IMR-90 (cell line): ENCODE data around the gene STX8. TPM values are rescaled to one million over a fixed set of nuclear protein-coding genes. Genes with fewer than 3 reads are reported as not detected.

ENCODE experiments used
- ATAC-seq: fragments of 200-7000 bp; cut with Tn5 transposase; 2 replicates; pipeline ENCODE4 v1.9.1; 2020; ENCODE audit warnings: low read depth, mild to moderate bottlenecking, moderate library complexity
- BruUV-seq: library from RNA; stranded (reverse); fragments of 400-500 nt; replicated peaks from 2 replicates; lab custom pipeline; 2021; lab: Mats Ljungman, UMichigan
- CTCF ChIA-PET: fragments of 300-600 bp; formaldehyde crosslinking; extraction: SDS; loops from one replicate; lab custom pipeline; 2021; ENCODE audit warnings: antibody characterized with exemption; lab: Yijun Ruan, JAX
- POLR2A ChIA-PET: fragments of 300-600 bp; sonication (Branson Sonifier 250); formaldehyde crosslinking; loops from one replicate; lab custom pipeline; 2022; ENCODE audit warnings: antibody characterized with exemption; ENCODE audit not compliant: unreplicated experiment; lab: Charles Lee
- DNase-seq: peaks from one replicate; pipeline ENCODE4 v3.0.0; 2013
- H2AFZ ChIP-seq: replicated peaks from 2 replicates; pipeline ENCODE3; 2013; ENCODE audit warnings: low read length, mild to moderate bottlenecking; ENCODE audit not compliant: poor library complexity
- H2AK5ac ChIP-seq: 2 replicates; pipeline ENCODE4 v1.6.1; 2013; ENCODE audit warnings: low read depth, low read length, inconsistent platforms
- H2AK9ac ChIP-seq: replicated peaks from 2 replicates; pipeline ENCODE3; 2013; ENCODE audit warnings: mild to moderate bottlenecking, low read depth, low read length, moderate library complexity; ENCODE audit not compliant: poor library complexity
- H2BK120ac ChIP-seq: 2 replicates; pipeline ENCODE4 v1.6.1; 2013; ENCODE audit warnings: low read depth, low read length, inconsistent platforms
- H2BK15ac ChIP-seq: 3 replicates; pipeline ENCODE4 v1.6.1; 2013; ENCODE audit warnings: low read depth, low read length, inconsistent platforms
- H2BK20ac ChIP-seq: 2 replicates; pipeline ENCODE4 v1.6.1; 2013; ENCODE audit warnings: low read depth, mild to moderate bottlenecking, inconsistent platforms, low read length, moderate library complexity
- H2BK5ac ChIP-seq: 2 replicates; pipeline ENCODE4 v1.6.1; 2013; ENCODE audit warnings: mild to moderate bottlenecking, low read depth, low read length, inconsistent platforms; ENCODE audit not compliant: poor library complexity, severe bottlenecking
- H3K14ac ChIP-seq: replicated peaks from 2 replicates; pipeline ENCODE4 v1.6.1; 2013; ENCODE audit warnings: low read depth, low read length, inconsistent platforms
- H3K18ac ChIP-seq: 2 replicates; pipeline ENCODE4 v1.6.1; 2013; ENCODE audit warnings: low read depth, low read length, control low read depth
- H3K23ac ChIP-seq: 2 replicates; pipeline ENCODE4 v1.6.1; 2013; ENCODE audit warnings: low read depth, low read length, inconsistent platforms
- H3K27ac ChIP-seq: 2 replicates; pipeline ENCODE4 v1.5.1; 2013; ENCODE audit warnings: mild to moderate bottlenecking, control low read depth, low read length; ENCODE audit not compliant: insufficient read depth
- H3K27me3 ChIP-seq: 2 replicates; pipeline ENCODE4 v1.6.1; 2013; ENCODE audit warnings: low read length; ENCODE audit not compliant: control insufficient read depth, insufficient read depth
- H3K36me3 ChIP-seq: 2 replicates; pipeline ENCODE4 v1.6.1; 2013; ENCODE audit warnings: low read length, mixed read lengths; ENCODE audit not compliant: control insufficient read depth, insufficient read depth
- H3K4ac ChIP-seq: 2 replicates; pipeline ENCODE4 v1.6.1; 2013; ENCODE audit warnings: low read depth, low read length, inconsistent platforms
- H3K4me1 ChIP-seq: 2 replicates; pipeline ENCODE4 v1.6.1; 2013; ENCODE audit warnings: low read length, mixed read lengths; ENCODE audit not compliant: control insufficient read depth, insufficient read depth
- H3K4me2 ChIP-seq: 2 replicates; pipeline ENCODE4 v1.6.1; 2013; ENCODE audit warnings: low read depth, mild to moderate bottlenecking, control low read depth, low read length, moderate library complexity
- H3K4me3 ChIP-seq: 2 replicates; pipeline ENCODE4 v1.5.1; 2013; ENCODE audit warnings: low read depth, mild to moderate bottlenecking, control low read depth, low read length, moderate library complexity; ENCODE audit not compliant: insufficient read depth
- H3K56ac ChIP-seq: 2 replicates; pipeline ENCODE4 v1.6.1; 2013; ENCODE audit warnings: low read length, inconsistent platforms; ENCODE audit not compliant: insufficient read depth; ENCODE audit errors: extremely low read depth
- H3K79me1 ChIP-seq, 2 experiments: 2 replicates each; pipeline ENCODE4 v1.6.1; 2013; ENCODE audit warnings: low read length in 2 of 2, inconsistent platforms in 1 of 2, low read depth in 1 of 2
- H3K9ac ChIP-seq: 2 replicates; pipeline ENCODE4 v1.6.1; 2013; ENCODE audit warnings: low read depth, low read length, control low read depth
- H3K9me1 ChIP-seq: 2 replicates; pipeline ENCODE4 v1.6.1; 2013; ENCODE audit warnings: low read length, inconsistent platforms; ENCODE audit not compliant: insufficient read depth
- H3K9me3 ChIP-seq: 2 replicates; pipeline ENCODE4 v1.6.1; 2013; ENCODE audit warnings: low read length; ENCODE audit not compliant: control insufficient read depth, insufficient read depth
- H4K20me1 ChIP-seq: 2 replicates; pipeline ENCODE4 v1.6.1; 2013; ENCODE audit warnings: low read length, inconsistent platforms; ENCODE audit not compliant: insufficient read depth
- H4K5ac ChIP-seq: 2 replicates; pipeline ENCODE4 v1.6.1; 2013; ENCODE audit warnings: mild to moderate bottlenecking, low read depth, low read length, control low read depth
- H4K8ac ChIP-seq, 2 experiments: 2 replicates each; pipeline ENCODE4 v1.6.1; 2013; ENCODE audit warnings: low read depth in 2 of 2, low read length in 2 of 2, control low read depth in 1 of 2, inconsistent platforms in 1 of 2
- H4K91ac ChIP-seq: 2 replicates; pipeline ENCODE4 v1.6.1; 2013; ENCODE audit warnings: low read depth, low read length, inconsistent platforms; ENCODE audit not compliant: insufficient read depth
- BHLHE40 ChIP-seq: fragments of 150-350 bp; IDR thresholded peaks from 2 replicates; pipeline ENCODE4 v1.6.1; 2016; ENCODE audit warnings: mild to moderate bottlenecking, low read depth, low read length
- CEBPB ChIP-seq: IDR thresholded peaks from 2 replicates; pipeline ENCODE4 v1.6.1; 2012; ENCODE audit warnings: low read depth, low read length, improper control_type of control experiment
- CHD1 ChIP-seq: IDR thresholded peaks from 2 replicates; pipeline ENCODE4 v1.6.1; 2012; ENCODE audit warnings: low read depth, low read length, improper control_type of control experiment
- ELK1 ChIP-seq: fragments of 150-350 bp; IDR thresholded peaks from 2 replicates; pipeline ENCODE4 v1.6.1; 2016; ENCODE audit warnings: low read depth, mild to moderate bottlenecking, low read length, moderate library complexity, borderline replicate concordance
- FOS ChIP-seq: fragments of 150-350 bp; IDR thresholded peaks from 2 replicates; pipeline ENCODE4 v1.6.1; 2016; ENCODE audit warnings: low read depth, low read length
- MAFK ChIP-seq: IDR thresholded peaks from 2 replicates; pipeline ENCODE4 v1.6.1; 2012; ENCODE audit warnings: low read depth, low read length, improper control_type of control experiment
- MAZ ChIP-seq: IDR thresholded peaks from 2 replicates; pipeline ENCODE4 v1.6.1; 2012; ENCODE audit warnings: low read depth, mild to moderate bottlenecking, low read length, improper control_type of control experiment, moderate library complexity, borderline replicate concordance
- MXI1 ChIP-seq: IDR thresholded peaks from 2 replicates; pipeline ENCODE4 v1.6.1; 2012; ENCODE audit warnings: low read depth, mild to moderate bottlenecking, low read length, moderate library complexity, borderline replicate concordance
- POLR2A ChIP-seq: IDR thresholded peaks from 2 replicates; pipeline ENCODE4 v1.6.1; 2012; ENCODE audit warnings: mild to moderate bottlenecking, low read depth, low read length
- RAD21 ChIP-seq: IDR thresholded peaks from 2 replicates; pipeline ENCODE4 v1.6.1; 2012; ENCODE audit warnings: low read length, improper control_type of control experiment
- RCOR1 ChIP-seq: IDR thresholded peaks from 2 replicates; pipeline ENCODE4 v1.6.1; 2012; ENCODE audit warnings: mild to moderate bottlenecking, low read length, improper control_type of control experiment; ENCODE audit not compliant: insufficient replicate concordance
- RFX5 ChIP-seq: IDR thresholded peaks from 2 replicates; pipeline ENCODE4 v1.8.0; 2012; ENCODE audit warnings: low read depth, mild to moderate bottlenecking, low read length, moderate library complexity
- SMC3 ChIP-seq: fragments of 150-350 bp; IDR thresholded peaks from 2 replicates; pipeline ENCODE4 v1.6.1; 2016; ENCODE audit warnings: low read depth, mild to moderate bottlenecking, antibody characterized with exemption, low read length, moderate library complexity
- USF2 ChIP-seq: fragments of 150-350 bp; IDR thresholded peaks from 2 replicates; pipeline ENCODE4 v1.6.1; 2017; ENCODE audit warnings: mild to moderate bottlenecking, antibody characterized with exemption, low read length, low read depth
- WGBS, 2 experiments: methylation state at CpG; one replicate each; pipeline versions ENCODE4 v1.1.5 to v1.1.7; 2013; ENCODE audit warnings: missing lambda C conversion rate in 2 of 2; ENCODE audit not compliant: insufficient read length in 1 of 2; ENCODE audit errors: extremely low coverage in 2 of 2; 5-methylcytosine and 5-hydroxymethylcytosine counted together
- dilution Hi-C: fragments of 300-500 bp; cut with HindIII; formaldehyde crosslinking; loops from one replicate; pipeline ENCODE4 v1.14.3; 2018; ENCODE audit warnings: low sequenced_read_pairs; ENCODE audit not compliant: unreplicated experiment
- in situ Hi-C: fragments of 300-500 bp; cut with MboI; formaldehyde crosslinking; loops from 3 replicates; pipeline ENCODE4 v1.14.3; 2019; ENCODE audit warnings: low sequenced_read_pairs, inconsistent platforms, mixed read lengths
- intact Hi-C: fragments of 100-400 bp; cut with micrococcal nuclease; formaldehyde crosslinking; loops from 2 replicates; pipeline ENCODE4 v1.10.0; 2022
- polyA plus RNA-seq, 3 experiments: library from polyadenylated mRNA; depleted of rRNA; stranded (reverse); fragments of >200 nt; gene quantifications; 2 replicates each; pipeline ENCODE4 v1.2.3, GENCODE V29; 2012; ENCODE audit warnings: low replicate concordance in 1 of 3
- total RNA-seq: library from RNA; depleted of rRNA; stranded (reverse); fragments of >200 nt; gene quantifications from 2 replicates; pipeline ENCODE4 v1.2.3, GENCODE V29; 2012
- TF ChIP-seq, protein P1 (sequence below): conservative IDR thresholded peaks from 2 replicates; pipeline ENCODE4 v1.5.1; 2012; ENCODE audit warnings: mild to moderate bottlenecking, low read depth, low read length, improper control_type of control experiment

The STX8 gene
- total and polyA plus RNA-seq, 2 of the 4 experiments (the other 2 are of a cell fraction) = 26.5 to 47.0 TPM

- no peak overlapping the region for H4K5ac ChIP-seq
- no peak overlapping the region for H2BK5ac ChIP-seq
- H2BK120ac ChIP-seq = no peak overlapping the region
- H4K8ac ChIP-seq = no peak overlapping the region
- intact Hi-C loops = no loop called here
- H3K79me1 ChIP-seq = no peaks in the 10 kb centered on the region
- no peak overlapping the region for H2AFZ ChIP-seq
- peaks cover 3% of the 10 kb centered on the region; the same call in 1 of the 2 replicates for H3K9me3 ChIP-seq
- no peaks in the 10 kb centered on the region for H3K27me3 ChIP-seq
- no peak overlapping the region for H2BK20ac ChIP-seq
- dilution Hi-C loops = no loop called here
- no peak overlapping the region for H2AK9ac ChIP-seq
- no peak overlapping the region for H3K4me3 ChIP-seq
- ChIA-PET POLR2A (no interaction called here), CTCF (interaction anchor here (1.5 kb wide), 1 partner anchor 34 kb away, joined by 3 read pairs; no protein-coding TSS in a partner anchor)
- no TSS peak for BruUV-seq
- DNase-seq (no peak), ATAC-seq (no peak)
- no peaks in the 10 kb centered on the region for H3K9me1 ChIP-seq
- no peak overlapping the region for H3K4ac ChIP-seq
- no peak overlapping the region for H3K9ac ChIP-seq
- no peaks in the 10 kb centered on the region for H4K20me1 ChIP-seq
- in situ Hi-C loops = loop anchor here (10.0 kb wide), 1 partner anchor 63 kb away; no protein-coding TSS in a partner anchor
- no peak overlapping the region for H2AK5ac ChIP-seq
- no peak overlapping the region for H3K4me2 ChIP-seq
- H3K27ac ChIP-seq = no peak overlapping the region
- no peak overlapping the region for H3K14ac ChIP-seq
- no peaks in the 10 kb centered on the region for H3K4me1 ChIP-seq
- H3K36me3 ChIP-seq = no peaks in the 10 kb centered on the region
- no peak overlapping the region for H4K91ac ChIP-seq
- no peak overlapping the region for H3K18ac ChIP-seq
- H3K23ac ChIP-seq = no peak overlapping the region
- H3K56ac ChIP-seq = no peak overlapping the region
- H2BK15ac ChIP-seq = no peak overlapping the region
- 63% methylated on average over 6 of the region's 16 CpGs; no CpG with 5 or more reads in 1 of the 2 experiments for whole genome bisulfite sequencing, 2 experiments
- no peak for TF ChIP-seq CEBPB
- TF ChIP-seq RAD21 = no peak
- no peak for TF ChIP-seq CHD1
- no peak for TF ChIP-seq BHLHE40
- TF ChIP-seq USF2 = no peak
- no peak for TF ChIP-seq POLR2A
- TF ChIP-seq RCOR1 = no peak
- no peak for TF ChIP-seq MXI1
- no peak for TF ChIP-seq MAZ
- no peak for TF ChIP-seq MAFK
- no peak for TF ChIP-seq RFX5
- TF ChIP-seq, protein P1, sequence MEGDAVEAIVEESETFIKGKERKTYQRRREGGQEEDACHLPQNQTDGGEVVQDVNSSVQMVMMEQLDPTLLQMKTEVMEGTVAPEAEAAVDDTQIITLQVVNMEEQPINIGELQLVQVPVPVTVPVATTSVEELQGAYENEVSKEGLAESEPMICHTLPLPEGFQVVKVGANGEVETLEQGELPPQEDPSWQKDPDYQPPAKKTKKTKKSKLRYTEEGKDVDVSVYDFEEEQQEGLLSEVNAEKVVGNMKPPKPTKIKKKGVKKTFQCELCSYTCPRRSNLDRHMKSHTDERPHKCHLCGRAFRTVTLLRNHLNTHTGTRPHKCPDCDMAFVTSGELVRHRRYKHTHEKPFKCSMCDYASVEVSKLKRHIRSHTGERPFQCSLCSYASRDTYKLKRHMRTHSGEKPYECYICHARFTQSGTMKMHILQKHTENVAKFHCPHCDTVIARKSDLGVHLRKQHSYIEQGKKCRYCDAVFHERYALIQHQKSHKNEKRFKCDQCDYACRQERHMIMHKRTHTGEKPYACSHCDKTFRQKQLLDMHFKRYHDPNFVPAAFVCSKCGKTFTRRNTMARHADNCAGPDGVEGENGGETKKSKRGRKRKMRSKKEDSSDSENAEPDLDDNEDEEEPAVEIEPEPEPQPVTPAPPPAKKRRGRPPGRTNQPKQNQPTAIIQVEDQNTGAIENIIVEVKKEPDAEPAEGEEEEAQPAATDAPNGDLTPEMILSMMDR = no peak
- TF ChIP-seq SMC3 = no peak
- no peak for TF ChIP-seq ELK1
- no peak for TF ChIP-seq FOS
Measured at GRCh38 chr17:9331279-9332131, 244.1 kb downstream of the STX8 start.
